KOPT-K1 (cell line): ENCODE measurements around the gene PARP8.
A peak's percentile ranks its signal among the peaks of the same experiment; 100 is the strongest.

Experiments
- H3K27ac ChIP-seq: fragments of 200-600 bp; sonication (generic); 2 replicates; pipeline ENCODE4 v1.5.1; 2016; ENCODE audit warnings: antibody characterized with exemption, mild to moderate bottlenecking, low read depth, low read length; ENCODE audit not compliant: poor library complexity, severe bottlenecking
- H3K36me3 ChIP-seq: fragments of 200-600 bp; sonication (generic); 2 replicates; pipeline ENCODE4 v1.5.1; 2017; ENCODE audit warnings: antibody characterized with exemption, mild to moderate bottlenecking, low read length, moderate library complexity; ENCODE audit not compliant: insufficient read depth
- H3K9me3 ChIP-seq: fragments of 200-600 bp; sonication (generic); 2 replicates; pipeline ENCODE4 v1.5.1; 2017; ENCODE audit warnings: antibody characterized with exemption, low read length, mild to moderate bottlenecking; ENCODE audit not compliant: insufficient read depth, poor library complexity, severe bottlenecking

Gene PARP8

GRCh38 chr5:50702615-50703366 lies 36.4 kb downstream of the PARP8 start:
- Histone ChIP-seq H3K27ac (no peak overlapping the region), H3K36me3 (no peaks in the 10 kb centered on the region)

GRCh38 chr5:50703367-50703666 lies 36.9 kb downstream of the PARP8 start:
- Histone ChIP-seq H3K9me3 (no peaks in the 10 kb centered on the region), H3K27ac (no peak overlapping the region), H3K36me3 (no peaks in the 10 kb centered on the region)

More at GRCh38 chr5:50702615-50703366, 36.4 kb downstream of the PARP8 start:
- H3K9me3 ChIP-seq, result no peaks in the 10 kb centered on the region

- Histone ChIP-seq H3K36me3 (no peaks in the 10 kb centered on the region), H3K9me3 (no peaks in the 10 kb centered on the region), H3K27ac (no peak overlapping the region)
Observed at GRCh38 chr5:50704730-50705129, 38.3 kb downstream of the PARP8 start.

GRCh38 chr5:50709471-50709870 lies 43.0 kb downstream of the PARP8 start:
- Histone ChIP-seq H3K36me3 (no peaks in the 10 kb centered on the region), H3K9me3 (no peaks in the 10 kb centered on the region), H3K27ac (peak overlapping the region; percentile 26)

GRCh38 chr5:50710838-50711237 lies 44.4 kb downstream of the PARP8 start:
- Histone ChIP-seq H3K9me3 (no peaks in the 10 kb centered on the region), H3K36me3 (no peaks in the 10 kb centered on the region), H3K27ac (peak overlapping the region; percentile 77)

- H3K27ac ChIP-seq, result peak overlapping the region; percentile 77
- no peaks in the 10 kb centered on the region for H3K9me3 ChIP-seq
- no peaks in the 10 kb centered on the region for H3K36me3 ChIP-seq
Observed at GRCh38 chr5:50711280-50711679, 44.8 kb downstream of the PARP8 start.

- Histone ChIP-seq H3K27ac (peak overlapping the region; percentile 77), H3K36me3 (no peaks in the 10 kb centered on the region), H3K9me3 (no peaks in the 10 kb centered on the region)
Observed at GRCh38 chr5:50712479-50712878, 46.0 kb downstream of the PARP8 start.

- H3K9me3 ChIP-seq, result no peaks in the 10 kb centered on the region
- H3K36me3 ChIP-seq, result no peaks in the 10 kb centered on the region
- H3K27ac ChIP-seq, result peak overlapping the region; percentile 52
Observed at GRCh38 chr5:50715001-50715400, 48.6 kb downstream of the PARP8 start.

GRCh38 chr5:50716134-50716533 lies 49.7 kb downstream of the PARP8 start:
- no peaks in the 10 kb centered on the region for H3K9me3 ChIP-seq
- H3K36me3 ChIP-seq, result no peaks in the 10 kb centered on the region
- H3K27ac ChIP-seq, result no peak overlapping the region

GRCh38 chr5:50717651-50718050 lies 51.2 kb downstream of the PARP8 start:
- Histone ChIP-seq H3K9me3 (no peaks in the 10 kb centered on the region), H3K36me3 (no peaks in the 10 kb centered on the region), H3K27ac (no peak overlapping the region)

GRCh38 chr5:50720061-50720710 lies 53.7 kb downstream of the PARP8 start:
- Histone ChIP-seq H3K27ac (no peak overlapping the region), H3K36me3 (no peaks in the 10 kb centered on the region), H3K9me3 (no peaks in the 10 kb centered on the region)

- Histone ChIP-seq H3K27ac (no peak overlapping the region), H3K9me3 (no peaks in the 10 kb centered on the region), H3K36me3 (no peaks in the 10 kb centered on the region)
Observed at GRCh38 chr5:50722223-50722622, 55.8 kb downstream of the PARP8 start.

GRCh38 chr5:50724262-50724661 lies 57.8 kb downstream of the PARP8 start:
- Histone ChIP-seq H3K27ac (no peak overlapping the region), H3K9me3 (no peaks in the 10 kb centered on the region), H3K36me3 (no peaks in the 10 kb centered on the region)

- H3K9me3 ChIP-seq, result no peaks in the 10 kb centered on the region
- H3K27ac ChIP-seq, result no peak overlapping the region
Observed at GRCh38 chr5:50725800-50726474, 59.5 kb downstream of the PARP8 start.

GRCh38 chr5:50726475-50727148 lies 60.2 kb downstream of the PARP8 start:
- no peaks in the 10 kb centered on the region for H3K36me3 ChIP-seq
- H3K9me3 ChIP-seq, result no peaks in the 10 kb centered on the region
- H3K27ac ChIP-seq, result no peak overlapping the region

More at GRCh38 chr5:50725800-50726474, 59.5 kb downstream of the PARP8 start:
- no peaks in the 10 kb centered on the region for H3K36me3 ChIP-seq
